Lung (tissue), 12 donors: ENCODE data around the gene KPTN. TPM values are rescaled to one million over a fixed set of nuclear protein-coding genes. Genes with fewer than 3 reads are reported as not detected.

Experiments used
- ATAC-seq: fragments of 200-7000 bp; cut with Tn5 transposase; one replicate; pipeline ENCODE4 v1.9.1; 2020; ENCODE audit warnings: moderate number of reproducible peaks; ENCODE audit not compliant: insufficient read depth, low FRiP score
- DNase-seq, 3 donors: peaks; one replicate each; pipeline ENCODE4 v3.0.0-alpha.2; 2013 to 2017
- H3K27ac ChIP-seq, 2 donors: one replicate each; pipeline ENCODE4 v1.5.1; 2013; ENCODE audit warnings: mild to moderate bottlenecking in 2 of 2, moderate library complexity in 2 of 2, control low read depth in 1 of 2, inconsistent platforms in 1 of 2, low read depth in 1 of 2, low read length in 1 of 2
- H3K27me3 ChIP-seq, 3 donors: one replicate each; pipeline ENCODE4 v1.5.1; 2013; ENCODE audit warnings: low read length in 2 of 3; ENCODE audit not compliant: control insufficient read depth in 3 of 3, insufficient read depth in 3 of 3
- H3K36me3 ChIP-seq, 4 donors: one replicate each; pipeline ENCODE4 v1.5.1; 2013; ENCODE audit warnings: low read length in 4 of 4, mild to moderate bottlenecking in 1 of 4, moderate library complexity in 1 of 4; ENCODE audit not compliant: control insufficient read depth in 4 of 4, insufficient read depth in 4 of 4
- H3K4me1 ChIP-seq, 5 donors: one replicate each; pipeline ENCODE4 v1.5.1; 2013; ENCODE audit warnings: low read length in 5 of 5, mild to moderate bottlenecking in 2 of 5, moderate library complexity in 1 of 5; ENCODE audit not compliant: control insufficient read depth in 5 of 5, insufficient read depth in 5 of 5
- H3K4me3 ChIP-seq: one replicate; pipeline ENCODE4 v1.5.1; 2013; ENCODE audit warnings: mild to moderate bottlenecking, control low read depth, moderate library complexity
- H3K9ac ChIP-seq, 2 donors: one replicate each; pipeline ENCODE4 v1.5.1; 2013; ENCODE audit warnings: low read length in 2 of 2, control low read depth in 1 of 2; ENCODE audit not compliant: insufficient read depth in 1 of 2
- H3K9me3 ChIP-seq, 4 donors: one replicate each; pipeline ENCODE4 v1.5.1; 2013; ENCODE audit warnings: low read length in 3 of 4, mild to moderate bottlenecking in 1 of 4, moderate library complexity in 1 of 4; ENCODE audit not compliant: control insufficient read depth in 4 of 4, insufficient read depth in 3 of 4
- WGBS, 2 donors: extraction: QIAGEN DNeasy Blood & Tissue Kit; methylation state at CpG; one replicate each; pipeline ENCODE4 v1.1.7; 2013; 5-methylcytosine and 5-hydroxymethylcytosine counted together
- polyA plus RNA-seq, 2 donors: library from polyadenylated mRNA; stranded (reverse); fragments of 200-250 nt; gene quantifications; one replicate each; pipeline ENCODE4 v1.2.1, GENCODE V29; 2013
- total RNA-seq, 2 donors: library from RNA; depleted of rRNA in 1 of 2; stranded (reverse); fragments of >200 nt in 1 of 2; gene quantifications; one replicate each; pipeline ENCODE4 v1.2.1, GENCODE V29; 2014 to 2021
- TF ChIP-seq, protein P1 (sequence below): IDR thresholded peaks from 2 replicates; pipeline ENCODE4 v1.5.1; 2012; ENCODE audit warnings: mild to moderate bottlenecking; ENCODE audit errors: control extremely low read depth, extremely low read depth
- donor health status: control.
- donor health status: control.
- donor health status: Bipolar disorder and iron deficiency.
- donor health status: healthy.
- donor health status: DM: yes; HTN: yes; CAD: no.

KPTN gene
- total and polyA plus RNA-seq, 4 donors, result 4.6 to 15.7 (median 12.9) TPM

DNA sequence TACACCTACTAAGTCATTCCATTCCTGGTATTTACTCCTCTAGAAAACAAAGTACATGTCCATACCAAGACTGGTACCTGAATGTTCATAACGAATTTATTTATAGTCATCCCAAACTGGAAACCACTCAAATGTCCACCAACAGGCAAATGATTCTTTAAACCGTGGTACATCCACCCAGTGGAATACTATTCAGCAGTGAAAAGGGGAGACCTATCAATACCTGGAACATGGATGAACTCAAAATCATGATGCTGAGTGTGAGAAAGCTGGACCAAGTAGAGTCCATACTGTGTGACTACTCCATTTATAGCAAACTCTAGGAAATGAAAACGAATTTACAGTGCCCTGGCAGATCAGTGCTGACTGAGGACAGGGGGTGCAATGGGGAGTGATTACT is 42.8 kb upstream of the KPTN start:
- TF ChIP-seq, protein P1, sequence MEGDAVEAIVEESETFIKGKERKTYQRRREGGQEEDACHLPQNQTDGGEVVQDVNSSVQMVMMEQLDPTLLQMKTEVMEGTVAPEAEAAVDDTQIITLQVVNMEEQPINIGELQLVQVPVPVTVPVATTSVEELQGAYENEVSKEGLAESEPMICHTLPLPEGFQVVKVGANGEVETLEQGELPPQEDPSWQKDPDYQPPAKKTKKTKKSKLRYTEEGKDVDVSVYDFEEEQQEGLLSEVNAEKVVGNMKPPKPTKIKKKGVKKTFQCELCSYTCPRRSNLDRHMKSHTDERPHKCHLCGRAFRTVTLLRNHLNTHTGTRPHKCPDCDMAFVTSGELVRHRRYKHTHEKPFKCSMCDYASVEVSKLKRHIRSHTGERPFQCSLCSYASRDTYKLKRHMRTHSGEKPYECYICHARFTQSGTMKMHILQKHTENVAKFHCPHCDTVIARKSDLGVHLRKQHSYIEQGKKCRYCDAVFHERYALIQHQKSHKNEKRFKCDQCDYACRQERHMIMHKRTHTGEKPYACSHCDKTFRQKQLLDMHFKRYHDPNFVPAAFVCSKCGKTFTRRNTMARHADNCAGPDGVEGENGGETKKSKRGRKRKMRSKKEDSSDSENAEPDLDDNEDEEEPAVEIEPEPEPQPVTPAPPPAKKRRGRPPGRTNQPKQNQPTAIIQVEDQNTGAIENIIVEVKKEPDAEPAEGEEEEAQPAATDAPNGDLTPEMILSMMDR, result no peak
- Histone ChIP-seq H3K36me3 (no peaks in the 10 kb centered on the region), H3K4me3 (no peak overlapping the region), H3K9ac (no peak overlapping the region), H3K4me1 (peaks cover 0 to 13% (median 5%) of the 10 kb centered on the region in 5 donors), H3K27ac (no peak overlapping the region), H3K27me3 (no peaks in the 10 kb centered on the region), H3K9me3 (no peaks in the 10 kb centered on the region)
- DNase-seq (no peak), ATAC-seq (no peak)
- 84 to 88% methylated on average over 3 of the region's 3 CpGs for WGBS, 2 donors

DNA sequence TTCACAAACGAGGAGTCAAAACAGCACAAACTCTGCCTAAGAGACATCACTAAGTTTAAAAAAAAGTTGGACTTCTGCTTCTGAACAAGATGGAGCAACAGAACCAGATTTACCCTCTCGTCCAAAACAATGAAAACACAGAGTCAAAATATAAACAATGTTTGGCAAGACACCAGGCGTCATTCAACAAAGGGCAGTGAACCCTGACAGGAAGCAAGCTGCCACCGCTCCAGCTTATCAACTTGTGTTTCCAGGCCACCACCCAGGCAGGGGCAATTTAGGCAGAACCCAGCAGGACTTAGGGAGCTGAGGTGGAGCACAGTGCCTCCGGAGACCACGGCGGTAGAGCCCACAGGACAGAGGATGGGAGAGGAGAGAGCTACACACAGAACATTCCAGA is 39.5 kb upstream of the KPTN start:
- Histone ChIP-seq H3K4me1 (peaks cover 0 to 13% (median 5%) of the 10 kb centered on the region in 5 donors), H3K27ac (no peak overlapping the region), H3K4me3 (no peak overlapping the region), H3K9ac (no peak overlapping the region), H3K27me3 (peaks cover 0 to 5% (median 0%) of the 10 kb centered on the region in 3 donors), H3K36me3 (no peaks in the 10 kb centered on the region), H3K9me3 (no peaks in the 10 kb centered on the region)
- DNase-seq (peak; percentile 48 to 83 (median 77)), ATAC-seq (no peak)
- WGBS, 2 donors, result 40% methylated on average over 7 of the region's 7 CpGs
- TF ChIP-seq, protein P1, result no peak

- no peak overlapping the region for H3K9ac ChIP-seq
Observed at GRCh38 chr19:47521473-47522180, 37.6 kb upstream of the KPTN start.

More at GRCh38 chr19:47521473-47522180, 37.6 kb upstream of the KPTN start:
- TF ChIP-seq, protein P1, result no peak
- H3K36me3 ChIP-seq, result no peaks in the 10 kb centered on the region
- H3K4me1 ChIP-seq, result peaks cover 0 to 13% (median 5%) of the 10 kb centered on the region in 5 donors
- peaks cover 0 to 5% (median 0%) of the 10 kb centered on the region in 3 donors for H3K27me3 ChIP-seq
- no peaks in the 10 kb centered on the region for H3K9me3 ChIP-seq
- ATAC-seq, result no peak
- no peak overlapping the region for H3K4me3 ChIP-seq
- DNase-seq, result no peak
- 51 to 57% methylated on average over 20 of the region's 20 CpGs for WGBS, 2 donors
- peak overlapping the region in 1 of 2 donors; percentile 35 for H3K27ac ChIP-seq
